NCI-H226 (cell line): ENCODE data around the gene STATH.
"Not testable (repeated sequence)": the region's sequence is repeated elsewhere in the genome, so short reads cannot be mapped to it uniquely, and the experiment has no call there.

Experiments used
- DNase-seq: peaks from one replicate; pipeline ENCODE4 v3.0.0-alpha.2; 2015

Gene STATH, protein sequence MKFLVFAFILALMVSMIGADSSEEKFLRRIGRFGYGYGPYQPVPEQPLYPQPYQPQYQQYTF

GRCh38 chr4:69995526-69996016 is at the start of gene STATH:
Gene STATH (plus strand): TSS chr4:69995966. CDS start chr4:69998438, 2,472 bp downstream.
- peak; percentile 6 for DNase-seq

DNA sequence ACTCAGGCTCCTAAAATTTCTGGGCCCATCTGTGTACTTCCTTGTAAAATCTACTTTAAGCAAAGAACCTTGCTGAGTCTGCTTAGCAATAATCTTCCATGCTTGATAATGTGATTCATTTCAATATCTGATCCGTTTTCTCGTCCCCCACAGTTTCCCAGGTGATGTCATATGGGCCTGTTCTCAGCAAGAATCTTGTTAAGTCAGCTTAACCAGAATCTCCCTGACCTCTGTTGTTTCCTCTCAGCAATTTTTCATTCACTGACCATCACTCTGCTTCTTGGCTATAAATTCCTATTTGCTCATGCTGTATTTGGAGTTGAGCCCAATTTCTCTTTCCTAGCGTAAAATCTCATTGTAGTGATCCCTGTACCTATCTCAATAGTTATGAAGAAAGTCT is 44.2 kb upstream of the STATH start:
- DNase-seq, result peak; percentile 5

GRCh38 chr4:69957209-69957608 is 38.6 kb upstream of the STATH start:
- no peak for DNase-seq

- no peak for DNase-seq
These were observed 30.1 kb upstream of the STATH start, which contains the start of gene CSN2 for GRCh38 chr4:69965628-69966027. Gene CSN2 (minus strand): TSS chr4:69965728. CDS start chr4:69960995, 4,733 bp downstream.

GRCh38 chr4:69970071-69970470 is 25.7 kb upstream of the STATH start:
- DNase-seq, result no peak

DNA sequence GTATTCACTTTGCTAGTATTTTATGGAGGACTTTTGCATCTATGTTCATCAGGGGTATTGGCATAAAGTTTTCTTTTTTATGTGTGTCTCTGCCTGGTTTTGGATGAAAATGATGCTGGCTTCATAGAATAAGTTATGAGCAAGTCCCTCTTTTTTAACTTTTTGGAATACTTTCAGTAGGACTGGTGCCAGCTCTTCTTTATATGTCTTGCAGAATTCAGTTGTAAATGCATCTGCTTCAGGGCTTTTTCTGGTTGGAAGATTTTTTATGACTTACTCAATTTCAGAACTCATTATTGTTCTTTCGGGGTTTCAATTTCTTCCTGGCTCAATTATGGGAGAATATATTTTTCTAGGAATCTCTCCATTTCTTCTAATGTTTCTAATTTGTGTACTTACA is 21.1 kb upstream of the STATH start:
- no peak for DNase-seq

DNA sequence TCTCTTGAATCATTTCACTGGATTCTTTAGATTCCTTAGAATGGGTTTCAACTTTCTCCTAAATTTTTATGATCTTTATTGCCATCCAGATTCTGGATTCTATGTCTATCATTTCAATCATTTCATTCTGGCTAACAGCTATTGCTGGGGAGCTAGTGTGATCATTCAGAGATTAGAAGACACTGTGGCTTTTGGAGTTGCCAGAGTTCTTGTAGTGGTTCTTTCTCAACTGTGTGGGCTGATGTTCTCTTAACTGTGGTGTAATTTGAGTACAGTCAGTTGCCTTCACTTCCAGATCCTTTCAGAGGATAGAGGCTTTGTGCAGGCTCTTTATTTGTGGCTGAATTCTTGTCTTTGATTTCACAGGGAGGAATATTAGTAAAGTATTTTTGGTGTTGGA is 18.2 kb upstream of the STATH start:
- DNase-seq, result peak; percentile 7

DNA sequence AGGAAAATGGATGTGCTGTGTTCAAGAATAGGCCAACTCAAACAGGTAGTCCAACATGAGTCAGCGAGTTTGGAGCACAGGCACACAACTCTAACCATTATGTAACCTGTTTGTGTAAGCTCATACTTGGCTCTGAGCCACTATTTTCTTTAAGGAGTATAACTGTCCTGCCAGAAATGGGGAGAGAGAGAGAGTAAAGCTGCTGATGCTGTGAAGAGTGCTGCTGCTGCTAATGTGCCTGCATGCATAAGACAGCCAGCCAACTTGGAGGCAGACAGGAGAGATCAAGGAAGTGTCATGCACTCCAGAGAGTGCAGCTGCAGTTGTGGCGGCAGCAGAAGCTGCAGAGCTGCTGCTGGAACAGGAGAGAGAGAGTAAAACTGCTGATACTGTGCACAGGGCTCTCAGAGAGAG is 11.7 kb upstream of the STATH start:
- peak; percentile 78 for DNase-seq

GRCh38 chr4:69986663-69987062 is 9.1 kb upstream of the STATH start:
- DNase-seq, result no peak

DNA sequence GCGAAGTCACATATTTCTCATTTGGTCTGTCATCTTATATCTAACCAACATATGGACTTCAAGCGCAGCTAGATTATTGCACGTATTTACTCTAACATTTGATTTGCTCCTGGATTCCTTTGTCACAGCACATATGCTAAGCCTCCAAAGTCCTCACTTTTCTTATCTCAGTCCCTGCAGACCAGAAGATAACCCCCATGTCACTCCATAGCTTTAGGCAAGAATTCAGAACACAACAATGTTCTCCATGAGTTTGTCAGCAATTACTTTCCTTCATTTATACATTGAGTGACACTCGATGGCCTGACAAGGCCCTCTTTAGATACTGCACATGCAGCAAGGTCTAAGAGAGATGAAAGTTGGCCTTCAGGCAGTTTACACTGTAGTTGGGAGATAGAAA is 4.8 kb upstream of the STATH start:
- no peak for DNase-seq

- DNase-seq, result no peak
These were observed 984 bp upstream of the STATH start for GRCh38 chr4:69994782-69995181.

DNA sequence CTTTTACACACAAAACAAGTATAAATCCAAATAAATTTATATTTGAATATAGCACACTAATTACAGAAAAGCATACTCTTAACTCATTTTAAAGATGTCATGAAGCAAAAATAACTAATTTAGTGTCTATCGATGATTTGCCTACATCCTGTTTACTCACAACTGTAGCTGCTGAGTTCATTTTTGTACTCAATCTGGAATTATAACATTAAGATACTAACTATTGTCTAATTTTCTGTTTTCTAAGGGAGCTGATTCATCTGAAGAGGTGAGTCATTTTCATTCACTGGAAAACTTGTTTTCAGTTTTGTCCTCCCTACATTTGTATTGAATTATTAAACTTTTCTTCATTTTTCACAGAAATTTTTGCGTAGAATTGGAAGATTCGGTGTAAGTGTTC is 3.7 kb downstream of the STATH start:
- no peak for DNase-seq

DNA sequence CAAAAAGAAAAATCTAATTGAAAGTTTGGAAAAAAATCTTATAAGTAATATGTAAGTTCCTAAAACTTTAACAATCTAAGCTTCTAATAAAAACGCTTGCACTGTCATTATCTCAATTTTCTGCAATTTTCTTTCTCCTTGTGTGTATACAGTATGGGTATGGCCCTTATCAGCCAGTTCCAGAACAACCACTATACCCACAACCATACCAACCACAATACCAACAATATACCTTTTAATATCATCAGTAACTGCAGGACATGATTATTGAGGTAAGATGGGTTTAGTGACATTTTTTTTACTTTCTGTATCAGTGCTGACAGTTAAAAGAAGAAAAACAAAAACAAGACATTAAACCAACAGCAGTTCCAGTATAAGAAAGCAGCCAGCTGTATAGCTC is 4.9 kb downstream of the STATH start:
- no peak for DNase-seq

- no peak for DNase-seq
These were observed 6.7 kb downstream of the STATH start for GRCh38 chr4:70002507-70002906.

GRCh38 chr4:70008771-70009170 is 13.0 kb downstream of the STATH start:
- DNase-seq, result no peak

- DNase-seq, result not testable (repeated sequence)
These were observed 23.2 kb downstream of the STATH start for GRCh38 chr4:70019006-70019405.

GRCh38 chr4:70023218-70023617 is 27.5 kb downstream of the STATH start:
- no peak for DNase-seq

- no peak for DNase-seq
These were observed 31.2 kb downstream of the STATH start for GRCh38 chr4:70027011-70027410.

DNA sequence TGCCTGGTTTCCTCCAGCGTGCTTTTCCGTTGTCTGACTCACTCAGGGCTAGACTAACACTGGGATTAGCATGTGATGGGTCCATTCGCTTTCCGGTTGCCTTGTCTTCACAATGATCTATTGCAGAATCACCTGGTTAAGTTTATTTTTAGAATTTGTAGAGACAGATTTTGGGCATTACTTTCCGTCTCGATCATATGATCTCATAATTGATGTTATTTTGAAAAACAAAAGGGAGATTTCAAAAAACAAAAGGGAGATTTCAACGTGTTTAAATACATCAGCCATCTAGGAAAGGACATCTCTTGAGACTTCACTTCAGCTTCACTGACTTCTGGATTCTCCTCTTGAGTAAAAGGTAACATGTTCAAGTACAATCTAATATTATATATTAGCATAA is 32.4 kb downstream of the STATH start, which contains the start of gene HTN3:
TSS of gene HTN3 (plus strand) at position 301 of the 400 bp plus-strand sequence. CDS start 2,282 bp downstream, outside the sequence.
- DNase-seq, result not testable (repeated sequence)

DNA sequence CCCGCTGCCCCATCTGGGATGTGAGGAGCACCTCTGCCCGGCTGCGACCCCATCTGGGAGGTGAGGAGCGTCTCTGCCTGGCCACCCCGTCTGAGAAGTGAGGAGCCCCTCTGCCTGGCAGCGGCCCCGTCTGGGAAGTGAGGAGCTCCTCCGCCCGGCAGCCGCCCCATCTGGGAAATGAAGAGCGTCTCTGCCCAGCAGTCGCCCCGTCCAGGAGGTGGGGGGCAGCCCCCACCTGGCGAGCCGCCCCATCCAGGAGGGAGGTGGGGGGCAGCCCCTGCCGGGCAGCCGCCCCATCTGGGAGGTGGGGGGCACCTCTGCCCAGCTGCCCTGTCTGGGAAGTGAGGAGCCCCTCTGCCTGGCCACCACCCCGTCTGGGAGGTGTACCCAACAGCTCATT is 41.8 kb downstream of the STATH start:
- DNase-seq, result not testable (repeated sequence)

GRCh38 chr4:70039928-70040327 is 44.2 kb downstream of the STATH start:
- DNase-seq, result not testable (repeated sequence)

- no peak for DNase-seq
These were observed 46.0 kb downstream of the STATH start for GRCh38 chr4:70041652-70042286.

DNA sequence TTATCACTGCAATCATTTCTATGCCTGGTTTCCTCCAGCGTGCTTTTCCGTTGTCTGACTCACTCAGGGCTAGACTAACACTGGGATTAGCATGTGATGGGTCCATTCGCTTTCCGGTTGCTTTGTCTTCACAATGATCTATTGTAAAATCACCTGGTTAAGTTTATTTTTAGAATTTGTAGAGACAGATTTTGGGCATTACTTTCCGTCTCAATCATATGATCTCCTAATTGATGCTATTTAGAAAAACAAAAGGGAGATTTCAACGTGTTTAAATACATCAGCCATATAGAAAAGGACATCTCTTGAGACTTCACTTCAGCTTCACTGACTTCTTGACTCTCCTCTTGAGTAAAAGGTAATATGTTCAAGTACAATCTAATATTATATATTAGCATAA is 54.4 kb downstream of the STATH start, which contains the start of gene HTN1:
TSS of gene HTN1 (plus strand) at position 301 of the 400 bp plus-strand sequence. CDS start 2,639 bp downstream, outside the sequence.
- not testable (repeated sequence) for DNase-seq
